Activated naive CD8-positive, alpha-beta T cell treated with anti-CD3 and anti-CD28 coated beads, Interleukin-2, amount 50 U/mL, for 16 hours (primary cell): ENCODE data around the gene ARHGEF4.
A peak's percentile ranks its signal among the peaks of the same experiment; 100 is the strongest.

ENCODE experiments used
- DNase-seq: peaks from one replicate; pipeline ENCODE4 v3.0.0-alpha.2; 2020; ENCODE audit warnings: low read depth, low spot score

Gene ARHGEF4, protein sequence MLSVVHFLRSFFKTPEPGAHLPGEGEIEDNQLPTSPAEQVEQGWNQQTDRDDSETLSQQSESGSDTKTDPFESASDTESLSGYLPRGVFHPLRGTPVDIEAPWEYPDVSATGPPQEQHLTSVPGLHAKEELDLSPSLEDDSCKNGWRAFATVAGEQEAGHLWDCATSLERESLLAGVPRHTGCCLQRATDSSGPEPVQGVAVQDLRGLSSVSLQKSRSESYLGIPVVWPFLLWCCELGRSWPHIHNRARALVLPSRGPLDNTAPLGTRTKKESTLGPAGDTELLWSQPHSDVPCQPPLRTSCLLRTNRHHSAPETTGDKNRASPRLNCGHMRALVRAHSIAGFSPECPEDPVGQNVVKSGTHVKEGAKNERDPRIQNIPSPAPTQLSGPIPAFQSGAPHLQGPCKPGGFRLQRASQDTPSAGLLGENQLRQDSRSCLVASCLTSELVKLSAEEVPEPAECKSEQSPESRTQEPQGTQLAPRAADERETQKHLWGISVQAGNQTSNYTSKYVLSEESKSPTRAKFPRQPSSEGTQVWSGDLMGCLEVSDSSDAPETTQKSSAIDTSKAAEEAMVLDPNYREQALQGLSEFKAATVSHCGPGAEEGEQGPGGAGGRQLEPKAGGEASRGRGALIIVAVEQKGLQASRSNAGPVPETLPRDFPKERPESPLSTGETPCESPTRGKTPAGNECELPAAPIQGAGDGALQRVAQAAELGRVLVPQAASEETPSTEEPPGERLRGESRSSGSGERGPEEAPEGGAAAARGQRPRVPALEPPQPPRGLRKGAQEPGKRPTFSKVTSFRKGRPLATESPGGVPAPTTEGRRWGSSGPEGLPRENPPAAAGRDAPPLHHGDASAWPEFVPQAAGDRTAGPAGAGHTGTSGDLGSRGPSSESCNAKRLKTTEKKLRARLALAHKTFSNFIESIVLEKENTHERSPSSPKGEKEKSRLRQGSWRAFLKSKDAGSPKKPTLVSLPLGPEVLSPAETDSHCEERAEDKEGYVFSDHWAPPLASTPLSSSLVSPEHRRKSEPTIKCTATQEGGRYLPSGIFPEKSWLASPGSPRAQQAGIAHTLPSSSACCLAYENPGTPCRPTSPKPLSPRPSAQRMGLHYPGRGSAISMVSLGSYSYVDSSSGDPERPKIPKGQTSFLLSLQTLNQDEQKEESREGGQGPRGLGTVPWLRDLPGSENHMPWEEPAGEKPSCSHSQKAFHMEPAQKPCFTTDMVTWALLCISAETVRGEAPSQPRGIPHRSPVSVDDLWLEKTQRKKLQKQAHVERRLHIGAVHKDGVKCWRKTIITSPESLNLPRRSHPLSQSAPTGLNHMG (N-terminal part only)

DNA sequence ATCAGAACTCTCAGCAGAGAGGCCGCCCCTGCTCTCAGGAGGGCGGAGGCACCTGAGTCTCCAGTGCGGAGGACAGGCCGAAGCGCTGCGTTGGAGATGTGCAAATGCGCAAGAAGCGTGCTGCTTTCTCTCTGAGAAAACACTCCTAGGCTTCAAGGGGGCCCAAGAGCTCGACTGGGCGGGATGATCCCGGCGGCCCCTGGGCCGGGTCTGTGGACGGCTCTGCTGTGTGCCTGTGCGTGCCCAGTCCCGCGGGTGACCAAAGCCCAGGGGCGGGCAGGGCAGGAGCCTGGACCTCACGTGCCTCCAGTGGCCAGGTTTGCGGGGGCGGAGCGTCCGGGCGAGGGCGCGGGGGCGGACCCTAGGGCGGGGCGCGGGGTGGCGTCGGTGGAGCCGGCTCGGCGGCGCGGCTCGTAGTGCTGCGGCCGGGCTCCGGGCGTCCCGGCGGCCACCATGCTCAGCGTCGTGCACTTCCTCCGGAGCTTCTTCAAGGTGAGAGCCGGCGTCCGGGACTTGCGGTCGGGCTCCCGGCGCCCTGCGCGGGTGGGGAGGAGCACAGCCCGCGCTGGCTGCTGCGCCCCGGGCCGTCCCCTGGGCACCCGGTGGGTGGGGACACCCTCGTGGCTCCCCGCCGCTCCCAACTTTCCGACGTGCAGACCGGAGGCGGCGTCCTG lies at the start of gene ARHGEF4:
Gene ARHGEF4, plus strand, starts transcription at position 414 of the 674 bp plus-strand sequence. Its CDS starts 40 bp downstream, at position 454.
- DNase-seq, result no peak

DNA sequence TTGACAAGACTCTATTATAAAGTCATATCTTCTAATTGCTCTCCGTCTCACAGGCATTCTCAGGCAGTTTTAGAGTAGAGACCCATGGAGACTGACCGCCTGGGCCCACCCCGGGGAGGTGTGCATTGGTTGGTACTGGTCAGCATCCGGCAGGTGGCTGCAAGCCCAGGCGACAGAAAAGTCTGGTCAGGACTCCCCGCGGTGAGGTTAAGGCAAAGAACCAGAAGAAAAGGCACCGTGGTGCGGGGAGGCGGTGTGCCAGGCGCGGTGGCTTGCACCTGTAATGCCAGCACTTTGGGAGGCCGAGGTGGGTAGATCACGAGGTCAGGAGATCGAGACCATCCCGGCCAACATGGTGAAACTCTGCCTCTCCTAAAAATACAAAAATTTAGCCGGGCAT lies 48.9 kb upstream of the ARHGEF4 start:
- no peak for DNase-seq

DNA sequence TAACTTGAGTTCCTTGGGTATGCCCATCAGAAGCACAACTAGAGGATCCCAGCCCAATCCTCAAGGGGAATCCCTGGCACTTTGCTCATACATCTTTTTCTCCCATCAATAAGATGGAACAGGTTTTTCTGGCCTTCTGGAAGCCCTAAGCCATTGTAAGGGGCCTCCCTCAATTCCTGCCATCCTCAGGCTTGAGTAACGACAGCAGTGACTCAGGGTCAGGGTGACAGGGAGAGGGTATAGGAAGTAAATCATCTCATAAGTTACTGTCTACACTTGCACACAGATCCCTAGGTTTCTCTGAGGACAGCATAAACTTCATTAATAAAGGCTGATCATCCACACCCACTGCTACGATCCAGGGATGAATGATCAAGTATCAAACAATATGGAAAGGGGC lies 46.4 kb upstream of the ARHGEF4 start:
- DNase-seq, result no peak

DNA sequence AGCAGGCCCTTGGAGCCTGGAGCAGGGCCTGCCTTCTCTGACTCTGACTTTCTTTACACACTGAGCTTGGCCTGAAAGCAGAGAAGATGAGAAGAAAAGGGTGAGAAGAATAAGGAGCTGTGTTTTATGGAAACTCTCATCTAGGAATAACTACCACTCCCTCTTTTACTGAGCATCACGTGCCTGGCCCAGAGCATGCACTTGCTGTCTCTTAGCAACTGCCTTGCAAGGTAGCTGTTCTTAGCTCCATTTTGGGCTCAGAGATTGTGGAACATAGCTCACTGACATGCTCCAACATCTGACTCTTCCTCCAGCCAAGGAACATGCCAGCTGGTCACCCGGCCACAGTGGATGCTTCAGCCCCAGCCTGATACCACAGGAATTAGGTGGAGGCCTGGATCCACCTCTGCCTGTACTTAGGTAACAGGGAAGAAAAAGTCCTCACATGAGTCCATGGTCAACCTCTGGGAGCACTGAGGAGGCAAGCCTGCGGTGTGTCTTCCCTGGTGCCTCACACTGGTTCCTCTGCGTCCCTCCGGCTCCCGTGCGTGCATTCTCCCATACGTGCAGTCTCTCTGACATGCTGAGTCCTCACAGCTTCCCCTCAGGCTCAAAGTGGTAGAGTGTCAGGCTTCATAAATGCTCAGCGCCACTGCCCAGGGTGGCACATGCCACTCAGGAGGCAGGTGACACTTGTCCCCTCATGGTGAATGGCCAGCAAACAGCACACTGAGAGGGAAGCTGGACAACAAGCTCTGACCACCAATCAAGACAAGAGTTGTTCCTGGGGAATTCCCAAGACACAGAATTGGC lies 45.7 kb upstream of the ARHGEF4 start:
- no peak for DNase-seq

DNA sequence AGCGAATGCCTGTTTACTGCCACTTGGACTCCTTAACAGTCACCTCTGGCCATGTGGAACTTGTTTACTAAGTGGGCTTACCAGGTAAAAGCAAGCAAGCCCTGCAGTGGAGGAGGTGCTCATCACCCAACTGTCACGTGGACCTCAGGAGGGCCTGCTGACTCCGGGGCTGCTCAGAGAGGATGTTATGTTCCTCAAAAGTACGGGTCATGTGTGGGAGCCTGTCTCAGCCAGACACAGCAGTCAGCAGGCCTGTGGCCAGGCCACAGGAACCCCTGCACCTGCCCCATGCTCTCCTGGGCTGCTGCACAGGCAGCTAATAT lies 45.1 kb upstream of the ARHGEF4 start:
- DNase-seq, result no peak

DNA sequence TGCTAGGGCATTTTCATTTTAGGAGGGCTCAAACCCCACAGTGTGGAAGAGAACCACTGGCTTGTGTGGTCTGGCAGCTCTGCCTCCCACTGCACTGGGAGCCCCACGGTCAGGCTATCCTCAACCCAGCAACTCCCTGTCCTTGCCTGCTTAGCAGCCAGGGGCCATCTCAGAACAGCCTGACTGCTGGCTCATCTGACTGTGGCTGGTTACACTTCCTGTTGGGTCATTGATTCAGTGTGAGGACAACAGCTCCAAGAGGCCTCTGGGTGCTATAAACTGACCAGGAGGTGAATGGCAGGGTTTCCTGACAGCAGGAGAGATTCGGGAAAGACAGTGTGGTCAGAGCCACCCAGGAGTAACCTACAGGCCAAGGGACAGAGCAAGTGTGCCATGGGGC lies 41.3 kb upstream of the ARHGEF4 start:
- DNase-seq, result no peak

DNA sequence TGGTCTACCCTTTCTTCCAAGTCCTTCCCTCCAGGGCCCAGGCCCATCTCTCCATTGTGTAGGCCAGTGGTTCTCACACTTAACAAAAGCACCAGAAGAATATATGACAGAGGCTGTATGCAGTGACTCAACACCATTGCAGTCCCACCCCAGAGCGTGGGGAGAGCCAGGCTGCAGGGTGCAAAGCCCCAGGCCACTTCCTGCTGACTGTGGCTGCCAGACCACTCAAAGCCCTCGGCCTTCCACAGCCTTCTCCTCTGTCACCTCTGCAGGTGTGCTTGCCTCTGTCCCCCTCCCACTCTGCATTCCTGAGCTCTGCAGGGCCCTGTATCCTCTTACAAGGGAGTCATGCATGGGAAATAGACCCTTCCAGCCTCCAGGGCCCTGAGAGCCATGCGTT lies 40.4 kb upstream of the ARHGEF4 start:
- DNase-seq, result no peak

DNA sequence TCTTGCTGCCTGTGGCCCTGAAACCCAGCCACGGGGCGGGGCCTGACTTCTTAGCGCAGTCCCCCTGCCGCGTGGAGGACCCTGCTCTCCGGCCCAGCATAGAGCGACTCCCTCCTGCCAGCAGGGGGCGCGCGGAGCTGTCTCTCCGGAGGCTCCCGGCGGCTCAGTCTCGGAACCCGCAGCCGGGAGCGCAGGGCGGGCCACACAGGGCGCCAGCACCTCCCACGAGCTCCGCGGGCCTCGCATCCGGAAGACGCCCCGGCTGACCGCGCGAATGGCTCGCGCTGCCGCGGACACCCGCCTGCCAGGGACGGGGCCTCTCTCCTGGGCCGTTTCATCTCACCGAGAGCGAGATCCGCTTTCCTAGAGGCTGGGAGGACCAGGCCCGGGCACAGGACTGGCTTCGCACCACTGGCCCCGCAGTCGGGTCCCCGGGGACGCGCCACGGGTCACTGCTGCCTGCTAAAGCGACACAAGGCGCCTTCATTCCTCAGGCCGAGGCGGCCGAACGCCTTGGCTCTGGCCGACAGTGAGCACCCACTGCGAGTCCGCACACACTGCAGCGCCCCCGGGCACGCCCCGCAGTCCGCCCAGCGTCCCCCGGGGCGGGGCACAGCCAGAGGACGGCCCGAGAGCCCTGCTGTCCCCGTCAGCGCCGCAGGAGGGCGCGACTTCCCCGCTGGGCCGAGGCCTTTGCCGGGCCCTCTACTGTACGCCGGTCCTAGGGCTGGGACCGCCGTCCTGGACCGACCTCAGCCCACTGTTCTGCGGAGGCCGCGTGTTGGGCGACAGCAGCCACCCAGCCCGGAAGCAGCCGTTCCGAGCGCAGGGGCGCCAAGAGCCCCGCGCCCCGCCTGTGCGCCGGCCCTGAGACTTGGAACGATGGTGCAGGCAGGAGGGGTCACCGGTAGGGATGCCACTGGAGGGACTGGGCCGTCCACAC lies 39.0 kb upstream of the ARHGEF4 start:
- peak; percentile 88 for DNase-seq

DNA sequence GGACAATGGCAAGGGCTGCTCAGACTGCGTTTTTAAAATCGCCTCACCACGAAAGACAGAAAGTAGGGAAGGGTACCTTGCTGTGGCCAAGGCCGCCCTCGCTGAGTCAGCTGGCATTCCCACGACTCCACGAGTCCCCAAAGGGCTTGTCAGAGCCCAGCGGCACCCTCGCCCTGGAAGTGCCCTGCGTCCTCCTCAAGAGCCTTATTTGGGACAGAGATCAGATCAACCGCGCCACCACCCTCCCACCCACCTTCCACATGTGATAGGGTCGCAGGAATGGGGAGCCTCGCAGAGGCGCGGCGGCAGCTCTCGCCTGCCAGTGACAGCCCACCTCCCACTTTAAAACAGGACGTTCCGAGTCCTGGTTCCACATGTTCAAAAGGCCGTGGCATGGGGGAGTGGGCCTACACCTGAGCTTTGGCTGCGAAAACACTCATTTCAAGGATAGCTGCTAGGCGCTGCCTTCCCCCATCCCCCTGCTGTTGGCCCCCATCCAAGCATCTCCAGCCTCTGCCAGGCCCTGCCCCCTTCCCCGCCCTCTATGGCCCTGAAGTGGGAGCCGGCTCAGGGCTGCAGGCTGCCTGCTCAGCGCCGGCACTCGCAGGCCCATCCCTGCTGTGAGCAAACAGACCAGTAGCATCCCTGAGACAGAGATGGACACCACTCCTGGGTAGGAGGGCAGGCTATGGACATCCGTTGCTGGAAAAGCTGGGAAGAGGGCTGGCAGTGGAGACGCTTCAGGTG lies 38.1 kb upstream of the ARHGEF4 start:
- no peak for DNase-seq

DNA sequence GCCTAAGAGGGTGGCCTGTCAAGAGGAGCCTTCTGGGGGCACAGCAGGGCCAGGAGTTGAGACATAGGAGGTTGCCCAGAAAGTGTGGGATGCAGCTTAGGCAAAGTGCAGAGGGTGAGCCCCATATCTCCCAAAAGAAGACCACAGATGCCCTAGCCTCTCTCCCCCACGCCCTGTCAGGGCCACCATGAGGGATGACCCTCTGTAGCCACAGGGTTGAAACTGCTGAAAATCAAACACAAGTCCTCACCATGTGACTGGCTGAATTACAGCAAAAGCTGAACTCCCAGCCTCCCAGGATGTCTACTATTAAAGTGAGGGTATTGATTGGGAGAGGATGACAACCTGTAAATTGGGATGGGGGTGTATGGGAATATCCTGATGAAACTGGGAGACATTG lies 37.4 kb upstream of the ARHGEF4 start:
- no peak for DNase-seq

DNA sequence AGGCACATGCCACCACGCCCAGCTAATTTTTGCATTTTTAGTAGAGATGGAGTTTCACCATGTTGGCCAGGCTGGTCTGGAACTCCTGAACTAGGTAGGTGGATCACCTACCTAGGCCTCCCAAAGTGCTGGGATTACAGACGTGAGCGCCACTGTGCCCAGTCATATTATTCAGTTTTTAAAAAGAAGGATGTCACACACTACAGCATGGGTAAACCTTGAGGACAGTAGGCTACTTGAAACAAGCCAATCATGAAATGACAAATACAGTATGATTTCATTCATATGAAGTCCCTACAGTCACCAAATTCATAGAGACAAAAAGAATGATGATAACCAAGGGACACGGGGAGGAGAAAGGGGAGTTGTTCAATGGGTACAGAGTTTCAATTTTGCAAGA lies 31.1 kb upstream of the ARHGEF4 start:
- no peak for DNase-seq

DNA sequence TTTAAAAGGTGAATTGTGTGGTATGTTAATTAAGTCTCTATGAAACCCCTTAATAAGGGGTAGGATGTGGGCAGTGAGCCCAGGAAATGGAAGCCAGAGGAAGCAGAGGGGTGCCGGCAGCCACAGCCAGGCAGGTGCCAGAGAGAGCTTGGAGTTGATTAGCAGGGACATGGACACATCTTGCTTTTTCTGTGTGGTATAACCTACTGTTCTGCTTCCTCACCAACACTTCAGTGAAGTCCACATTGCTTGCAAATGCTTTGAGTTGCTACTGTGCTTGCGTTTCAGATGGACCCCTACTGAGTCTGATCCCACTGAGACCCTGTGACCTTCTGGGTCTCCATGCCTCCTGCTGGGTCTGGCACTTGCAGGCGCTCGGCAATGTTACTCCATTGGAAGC lies 30.3 kb upstream of the ARHGEF4 start:
- no peak for DNase-seq

DNA sequence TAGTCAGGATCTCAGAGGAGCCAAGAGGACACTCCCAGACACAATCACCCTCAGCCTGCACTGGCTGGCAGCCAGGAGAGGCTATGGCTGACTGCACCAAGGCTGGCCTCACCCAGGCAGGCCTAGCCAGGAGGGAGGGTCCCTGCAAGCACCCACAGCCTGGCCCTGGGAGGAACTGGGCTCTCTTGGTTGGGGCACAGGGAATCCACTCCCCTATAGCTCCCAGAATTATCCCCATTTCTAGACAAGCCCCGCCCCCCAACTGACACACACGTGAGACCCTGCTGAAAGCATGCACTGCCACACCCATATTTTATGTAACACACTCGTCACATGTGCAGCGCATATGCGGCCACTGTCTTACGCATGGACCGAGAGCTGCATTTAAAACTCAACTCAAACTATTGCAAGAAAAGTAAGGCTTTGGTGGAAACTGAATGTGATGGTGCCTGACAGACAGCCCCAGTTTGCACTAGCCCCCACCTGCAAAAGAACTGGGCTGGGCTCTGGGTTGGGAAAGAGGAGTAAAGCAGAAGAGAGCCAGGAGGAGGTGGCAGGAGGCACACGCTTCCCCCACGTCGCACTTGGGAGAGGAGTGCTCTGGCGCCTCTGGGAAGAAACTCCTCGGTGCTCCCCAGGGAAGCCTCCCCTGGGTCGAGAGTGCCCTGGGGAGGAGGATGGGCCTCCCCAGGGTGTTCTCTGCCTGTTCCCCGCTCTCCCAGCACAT lies 28.9 kb upstream of the ARHGEF4 start:
- DNase-seq, result no peak

DNA sequence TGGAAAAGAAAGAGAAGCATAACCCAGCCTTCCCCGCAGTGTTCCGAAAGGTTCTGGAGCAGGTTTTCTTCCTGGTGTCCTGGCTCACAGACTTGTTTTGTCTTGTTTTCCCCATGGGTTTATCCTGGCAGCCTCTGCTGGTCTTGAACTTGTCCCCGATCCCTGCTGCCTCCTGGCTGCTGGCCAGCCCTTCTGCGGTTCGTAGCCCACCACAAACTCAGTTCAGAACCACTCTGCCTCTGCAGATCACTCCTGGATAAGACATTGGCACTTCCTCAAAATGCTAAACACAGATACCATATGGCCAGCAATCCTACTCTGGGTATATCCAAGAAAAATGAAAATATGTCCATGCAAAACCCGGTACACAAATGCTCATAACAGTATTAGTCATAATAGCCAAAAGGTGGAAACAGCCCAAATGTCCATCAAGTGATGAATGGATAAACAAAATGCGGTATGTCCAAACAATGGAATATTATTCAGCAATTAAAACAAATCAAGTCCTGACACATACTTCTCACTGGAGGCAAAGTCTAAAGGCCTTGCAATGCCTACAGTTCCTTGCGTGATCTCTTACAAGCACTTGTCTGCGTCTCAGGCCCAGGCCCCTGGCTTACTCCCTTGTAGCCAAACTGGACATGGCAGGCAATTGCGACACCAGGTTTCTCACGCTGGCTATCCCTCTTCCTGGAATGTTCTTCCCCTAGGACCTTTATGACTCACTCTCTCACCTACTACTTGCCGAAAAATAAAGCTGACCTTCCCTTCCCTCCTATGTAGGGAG lies 28.0 kb upstream of the ARHGEF4 start:
- no peak for DNase-seq

DNA sequence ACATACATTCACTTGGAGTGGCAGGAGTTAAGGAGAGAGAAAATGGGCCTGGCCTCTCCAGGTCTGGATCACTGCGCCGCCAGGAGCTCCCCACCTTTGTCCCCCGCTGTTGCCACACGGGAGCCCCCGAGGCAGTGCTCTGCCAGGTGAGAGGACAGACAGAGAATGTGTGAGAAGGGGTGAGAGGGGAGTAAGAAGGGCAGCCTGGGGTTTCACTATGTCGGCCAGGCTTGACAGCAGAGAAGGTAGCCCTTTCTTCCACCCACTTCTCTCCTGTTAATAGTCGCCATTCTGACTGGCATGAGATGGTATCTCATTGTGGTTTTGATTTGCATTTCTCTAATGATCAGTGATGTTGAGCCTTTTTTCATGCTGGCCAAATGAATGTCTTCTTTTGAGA lies 26.2 kb upstream of the ARHGEF4 start:
- no peak for DNase-seq

DNA sequence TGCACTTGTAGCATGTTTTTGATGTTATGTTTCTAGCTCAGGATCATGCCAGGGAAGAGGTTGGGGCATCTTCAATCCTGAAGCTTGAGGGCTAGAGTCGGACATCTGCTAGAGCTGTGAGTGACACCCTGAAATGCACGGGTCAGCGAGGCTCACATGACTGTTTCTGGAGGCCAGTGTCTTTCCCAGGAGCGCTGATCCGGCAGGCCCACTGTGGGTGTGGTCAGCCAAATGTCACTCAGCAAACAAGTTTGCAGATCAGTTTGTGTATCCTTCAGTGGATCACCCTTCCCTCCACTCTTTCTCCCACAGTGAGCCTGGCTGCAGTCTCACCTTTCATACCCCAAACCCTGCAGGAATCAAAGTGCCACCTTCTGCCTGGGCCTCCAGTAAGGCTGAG lies 23.0 kb upstream of the ARHGEF4 start:
- no peak for DNase-seq

DNA sequence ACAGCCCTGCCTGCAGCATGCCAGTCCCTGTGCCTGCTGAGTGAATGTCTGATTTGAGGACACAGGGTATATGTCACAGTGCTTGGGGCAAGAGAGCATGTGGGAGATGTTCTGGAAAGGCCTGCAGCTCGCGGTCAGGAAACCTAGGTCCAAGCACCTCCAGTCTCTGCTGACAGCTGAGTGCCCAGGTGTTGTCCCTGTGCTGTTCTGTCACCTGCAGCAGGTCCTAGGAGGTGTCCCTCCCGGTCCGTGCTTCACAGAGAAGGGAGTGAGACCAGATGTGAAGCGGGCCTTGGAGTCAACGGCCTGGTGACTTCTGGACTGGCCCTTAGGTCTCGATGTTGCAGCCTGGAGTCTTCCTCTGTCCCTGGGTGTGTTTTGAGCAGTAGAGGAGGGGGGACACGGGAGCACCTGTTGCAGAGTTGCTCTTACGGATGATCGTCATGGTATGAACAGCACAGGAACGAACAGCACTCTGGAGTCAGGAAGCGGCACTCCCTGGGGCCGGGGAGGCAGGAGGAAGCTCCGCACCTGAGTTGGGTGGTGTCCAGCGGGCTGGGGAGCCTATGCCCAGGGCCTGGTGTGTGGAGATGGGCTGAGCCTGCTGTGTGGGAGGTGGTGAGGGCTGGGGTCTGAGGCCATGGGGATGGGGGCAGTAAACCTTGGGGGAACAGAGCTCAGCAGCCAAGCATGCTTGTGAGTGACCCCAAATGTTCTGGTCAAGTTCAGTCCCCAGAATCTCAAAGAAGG lies 21.6 kb upstream of the ARHGEF4 start:
- no peak for DNase-seq
